Right lobe of liver (tissue), 4 donors: ENCODE data around the gene ARID5B.

Source experiments
- CTCF ChIP-seq, 4 donors: fragments of 200-600 bp in 3 of 4; fragments of 450-650 bp in 1 of 4; IDR thresholded peaks; one replicate each; pipeline versions ENCODE4 v1.5.1 to v1.8.0; 2016 to 2022; ENCODE audit warnings: antibody characterized with exemption in 4 of 4, mild to moderate bottlenecking in 2 of 4
- POLR2A ChIP-seq: fragments of 450-650 bp; IDR thresholded peaks from one replicate; pipeline ENCODE4 v1.6.1; 2017; ENCODE audit warnings: antibody characterized with exemption, mild to moderate bottlenecking
- donor health status: DM: no; HTN: no; CAD: no.
- donor health status: DM: no; HTN: no; CAD: no.
- donor health status: DM: no; HTN: yes; CAD: no.

- TF ChIP-seq CTCF (IDR thresholded peaks at IDR 0.05) (no peak), POLR2A (no peak)
These were observed 173.9 kb downstream of the ARID5B start for GRCh38 chr10:62075414-62075813.
